Epithelial cell of proximal tubule (primary cell): ENCODE data around the gene MTMR3. TPM values are rescaled to one million over a fixed set of nuclear protein-coding genes. Genes with fewer than 3 reads are reported as not detected.

ENCODE experiments used
- DNase-seq: peaks from one replicate; pipeline ENCODE4 v3.0.0-alpha.2; 2011; ENCODE audit warnings: low read depth
- H3K4me3 ChIP-seq: 2 replicates; pipeline ENCODE4 v1.5.1; 2011; ENCODE audit warnings: low read depth, mild to moderate bottlenecking, low read length
- CTCF ChIP-seq: conservative IDR thresholded peaks from 2 replicates; pipeline ENCODE4 v1.5.1; 2012; ENCODE audit warnings: low read depth, mild to moderate bottlenecking, low read length
- total RNA-seq: library from RNA; depleted of rRNA; stranded (reverse); fragments of >200 nt; gene quantifications from 2 replicates; pipeline ENCODE4 v1.2.3, GENCODE V29; 2015

Gene MTMR3
- total RNA-seq, 1 donor from 2014 or later, result 36.4 TPM

DNA sequence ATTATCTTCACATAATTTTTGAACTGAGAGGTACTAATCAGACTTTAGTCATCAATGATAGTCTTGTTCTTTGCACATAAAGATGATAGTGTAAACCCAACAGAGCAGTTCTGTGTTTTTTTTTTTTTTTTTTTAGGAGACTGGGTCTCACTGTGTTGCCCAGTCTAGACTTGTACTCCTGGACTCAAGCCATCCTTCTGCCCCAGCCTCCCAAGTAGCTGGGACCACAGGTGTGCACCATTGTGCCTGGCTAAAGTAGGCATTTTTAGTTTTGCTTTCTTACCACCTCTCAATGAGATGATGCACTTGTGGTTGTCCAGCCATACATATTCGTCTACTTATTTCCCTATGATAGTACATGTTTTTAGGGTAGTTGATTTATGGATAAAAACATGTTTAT lies 50.6 kb downstream of the MTMR3 start:
- H3K4me3 ChIP-seq, result no peak overlapping the region
- no peak for DNase-seq
- TF ChIP-seq CTCF, result no peak

DNA sequence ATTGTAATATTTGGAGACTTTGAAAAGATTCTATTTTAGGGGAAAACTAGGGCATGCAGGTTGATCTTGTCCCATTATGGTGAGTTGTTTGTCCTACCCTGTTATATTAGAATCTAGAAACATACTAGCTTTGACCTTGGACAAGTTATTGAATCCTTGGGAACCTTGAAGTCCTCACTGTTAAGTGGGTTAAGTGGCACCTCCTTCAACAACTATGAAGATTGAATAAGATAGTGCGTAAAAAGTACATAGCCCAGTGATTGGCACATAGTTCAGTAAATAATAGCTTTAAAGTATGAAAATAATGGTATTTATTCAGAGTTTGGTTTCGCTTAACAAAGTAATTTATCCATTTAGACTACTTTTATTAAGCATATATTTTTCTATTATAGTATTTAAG lies 51.6 kb downstream of the MTMR3 start:
- no peak for TF ChIP-seq CTCF
- no peak overlapping the region for H3K4me3 ChIP-seq
- no peak for DNase-seq

GRCh38 chr22:29936186-29936585 lies 53.2 kb downstream of the MTMR3 start:
- no peak for TF ChIP-seq CTCF
- no peak for DNase-seq
- no peak overlapping the region for H3K4me3 ChIP-seq

DNA sequence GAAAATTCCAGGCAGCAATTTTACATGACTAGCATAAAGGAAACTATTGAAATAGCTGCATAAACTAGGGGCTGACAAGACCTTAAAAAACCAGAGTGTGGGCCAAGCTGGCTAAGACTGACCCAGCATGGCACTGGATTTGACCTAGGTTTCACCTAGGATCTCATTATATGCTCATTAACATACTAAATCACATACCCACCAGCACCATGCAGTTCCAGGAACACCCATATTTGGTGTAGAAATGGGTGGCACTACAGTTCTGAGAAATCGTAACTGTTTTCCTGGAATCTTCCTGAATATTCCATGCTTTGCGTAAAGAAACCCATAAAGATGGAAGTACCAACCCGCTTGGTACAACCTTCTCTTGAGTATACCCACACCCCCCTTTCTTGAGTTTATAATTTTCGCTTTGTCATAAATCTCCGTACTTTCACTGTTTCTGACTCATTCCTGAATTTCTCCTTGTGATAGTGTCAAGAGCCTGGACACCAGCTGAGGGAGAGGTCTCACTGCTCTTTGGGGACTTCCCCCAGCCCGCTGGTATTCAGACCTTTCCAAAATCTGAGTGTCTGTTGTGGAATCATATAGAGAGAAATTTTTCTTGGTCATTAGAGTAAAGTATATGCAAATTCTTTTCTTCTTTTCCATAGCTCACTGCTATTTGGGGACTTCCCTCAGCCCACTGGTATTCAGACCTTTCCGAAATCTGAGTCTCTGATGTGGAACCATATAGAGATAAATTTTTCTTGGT lies 55.1 kb downstream of the MTMR3 start:
- no peak for TF ChIP-seq CTCF
- H3K4me3 ChIP-seq, result no peak overlapping the region
- DNase-seq, result no peak

- H3K4me3 ChIP-seq, result no peak overlapping the region
- TF ChIP-seq CTCF, result no peak
- no peak for DNase-seq
Measured at GRCh38 chr22:29940526-29940925, 57.6 kb downstream of the MTMR3 start.

DNA sequence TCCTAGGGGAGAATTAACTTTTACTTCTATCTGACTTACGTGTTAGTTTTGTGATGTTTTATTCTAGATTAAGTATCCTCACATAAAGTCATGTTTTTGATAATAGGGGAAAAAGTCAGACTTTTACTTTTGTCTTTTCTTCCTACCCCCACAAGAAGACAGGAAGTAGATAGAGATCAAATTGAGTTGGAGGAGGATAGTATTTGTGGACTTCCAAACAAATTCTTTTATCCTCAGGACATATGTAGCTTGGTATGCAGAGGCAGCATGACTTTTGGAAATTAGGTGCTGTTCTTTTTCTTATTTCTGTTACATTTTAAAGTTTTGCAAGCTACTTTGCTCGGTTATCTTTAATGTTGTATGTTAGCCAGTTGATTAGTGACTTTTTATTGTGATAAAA lies 61.4 kb downstream of the MTMR3 start:
- no peak overlapping the region for H3K4me3 ChIP-seq
- no peak for TF ChIP-seq CTCF
- no peak for DNase-seq

- TF ChIP-seq CTCF, result no peak
- DNase-seq, result no peak
- H3K4me3 ChIP-seq, result no peak overlapping the region
Measured at GRCh38 chr22:29945435-29945834, 62.5 kb downstream of the MTMR3 start.
